H1 (cell line): Measurements from ENCODE around the gene DNAJC11. TPM values are rescaled to one million over a fixed set of nuclear protein-coding genes. Genes with fewer than 3 reads are reported as not detected.

Experiments
- CTCF ChIA-PET: fragments of 300-600 bp; sonication (Branson Sonifier 250); formaldehyde crosslinking; loops from one replicate; lab custom pipeline; 2021; ENCODE audit not compliant: partially characterized antibody; lab: Charles Lee
- POLR2A ChIA-PET: fragments of 300-600 bp; sonication (Branson Sonifier 250); formaldehyde crosslinking; loops from one replicate; lab custom pipeline; 2021; ENCODE audit warnings: inconsistent platforms; ENCODE audit not compliant: partially characterized antibody; lab: Charles Lee
- DNase-seq, 2 experiments: peaks; one replicate each; pipeline versions ENCODE4 v3.0.0 to v3.0.0-alpha.2; 2010 to 2022; ENCODE audit warnings: low spot score in 2 of 2, low read depth in 1 of 2, mixed read lengths in 1 of 2
- FAIRE-seq: peaks from 2 replicates; lab custom pipeline; 2011; peaks lifted over from hg19 to GRCh38; lab: Jason Lieb, UNC
- H2AFZ ChIP-seq: 2 replicates; pipeline ENCODE4 v1.8.1; 2012; ENCODE audit warnings: low read length, inconsistent platforms
- H2AK5ac ChIP-seq: 2 replicates; pipeline ENCODE4 v1.6.1; 2013; ENCODE audit warnings: low read depth, low read length
- H2BK120ac ChIP-seq: replicated peaks from 2 replicates; pipeline ENCODE3; 2013; ENCODE audit warnings: low read depth, low read length, inconsistent platforms
- H2BK12ac ChIP-seq: 2 replicates; pipeline ENCODE4 v1.6.1; 2013; ENCODE audit warnings: low read depth, low read length
- H2BK15ac ChIP-seq: 2 replicates; pipeline ENCODE4 v1.6.1; 2013; ENCODE audit warnings: low read length
- H2BK20ac ChIP-seq: 2 replicates; pipeline ENCODE4 v1.6.1; 2013; ENCODE audit warnings: low read length
- H2BK5ac ChIP-seq: 2 replicates; pipeline ENCODE4 v1.6.1; 2013; ENCODE audit warnings: low read depth, low read length
- H3K14ac ChIP-seq: 2 replicates; pipeline ENCODE4 v1.6.1; 2013; ENCODE audit warnings: inconsistent platforms; ENCODE audit not compliant: insufficient read length
- H3K18ac ChIP-seq: 2 replicates; pipeline ENCODE4 v1.6.1; 2013; ENCODE audit warnings: low read length; ENCODE audit errors: extremely low read depth
- H3K23ac ChIP-seq: 2 replicates; pipeline ENCODE4 v1.6.1; 2013; ENCODE audit warnings: inconsistent platforms; ENCODE audit not compliant: insufficient read length
- H3K23me2 ChIP-seq: 2 replicates; pipeline ENCODE4 v1.6.1; 2013; ENCODE audit warnings: low read depth, low read length
- H3K27ac ChIP-seq: 2 replicates; pipeline ENCODE4 v1.6.1; 2011; ENCODE audit warnings: low read depth, low read length, inconsistent platforms
- H3K27me3 ChIP-seq, 4 experiments: replicated peaks in 1 of 4; 1 replicate in 1 of 4; 2 replicates in 3 of 4; pipeline versions ENCODE4 v1.6.1 to v1.8.1; 2011 to 2013; ENCODE audit warnings: low read length in 3 of 4, mild to moderate bottlenecking in 3 of 4, inconsistent platforms in 2 of 4, mixed read lengths in 2 of 4, moderate library complexity in 1 of 4; ENCODE audit not compliant: control insufficient read depth in 3 of 4, insufficient read depth in 3 of 4; ENCODE audit errors: extremely low read depth in 1 of 4
- H3K36me3 ChIP-seq, 4 experiments: 2 replicates each; pipeline versions ENCODE4 v1.6.1 to v1.8.1; 2011 to 2013; ENCODE audit warnings: mild to moderate bottlenecking in 4 of 4, low read length in 3 of 4, moderate library complexity in 2 of 4, control low read depth in 1 of 4, inconsistent platforms in 1 of 4; ENCODE audit not compliant: insufficient read depth in 4 of 4, control insufficient read depth in 2 of 4
- H3K4ac ChIP-seq: replicated peaks from 2 replicates; pipeline ENCODE3; 2013; ENCODE audit warnings: low read length, low read depth, mixed read lengths, inconsistent platforms; ENCODE audit not compliant: insufficient read length
- H3K4me1 ChIP-seq, 4 experiments: replicated peaks in 1 of 4; 1 replicate in 1 of 4; 2 replicates in 3 of 4; pipeline versions ENCODE4 v1.6.1 to v1.8.1; 2011 to 2013; ENCODE audit warnings: low read length in 3 of 4, inconsistent platforms in 2 of 4, mixed read lengths in 1 of 4; ENCODE audit not compliant: insufficient read depth in 4 of 4, control insufficient read depth in 3 of 4
- H3K4me2 ChIP-seq, 2 experiments: 2 replicates each; pipeline versions ENCODE4 v1.6.1 to v1.8.1; 2011 to 2013; ENCODE audit warnings: low read depth in 2 of 2, low read length in 2 of 2, control low read depth in 1 of 2, inconsistent platforms in 1 of 2, mild to moderate bottlenecking in 1 of 2; ENCODE audit not compliant: insufficient read depth in 1 of 2
- H3K4me3 ChIP-seq, 4 experiments: fragments of 200-600, 300-600 bp in 1 of 4; sonication (generic), shearing (Covaris generic), sonication (Bioruptor Twin) in 1 of 4; 2 replicates each; pipeline versions ENCODE4 v1.5.1 to v1.8.1; 2011 to 2016; ENCODE audit warnings: low read length in 4 of 4, low read depth in 3 of 4, control low read depth in 2 of 4, inconsistent platforms in 2 of 4, mild to moderate bottlenecking in 2 of 4, mixed read lengths in 1 of 4, moderate library complexity in 1 of 4; ENCODE audit not compliant: insufficient read depth in 2 of 4; ENCODE audit errors: extremely low read depth in 1 of 4
- H3K56ac ChIP-seq: replicated peaks from 2 replicates; pipeline ENCODE3; 2013; ENCODE audit warnings: low read depth, mild to moderate bottlenecking, mixed read lengths, low read length, inconsistent platforms; ENCODE audit not compliant: insufficient read length
- H3K79me1 ChIP-seq: 2 replicates; pipeline ENCODE4 v1.6.1; 2013; ENCODE audit warnings: low read depth, low read length, control low read depth
- H3K79me2 ChIP-seq, 2 experiments: 2 replicates each; pipeline versions ENCODE4 v1.6.1 to v1.8.1; 2012 to 2013; ENCODE audit warnings: low read length in 2 of 2, mild to moderate bottlenecking in 2 of 2, inconsistent platforms in 1 of 2; ENCODE audit not compliant: insufficient read depth in 2 of 2, control insufficient read depth in 1 of 2
- H3K9ac ChIP-seq, 4 experiments: replicated peaks in 1 of 4; 1 replicate in 1 of 4; 2 replicates in 3 of 4; pipeline versions ENCODE4 v1.6.1 to v1.8.1; 2011 to 2013; ENCODE audit warnings: low read depth in 3 of 4, low read length in 3 of 4, control low read depth in 2 of 4, mild to moderate bottlenecking in 2 of 4, moderate library complexity in 2 of 4, inconsistent platforms in 1 of 4; ENCODE audit errors: extremely low read depth in 1 of 4
- H3K9me3 ChIP-seq, 2 experiments: 2 replicates each; pipeline versions ENCODE4 v1.6.1 to v1.8.1; 2012 to 2013; ENCODE audit warnings: mild to moderate bottlenecking in 2 of 2, moderate library complexity in 2 of 2, control low read depth in 1 of 2, inconsistent platforms in 1 of 2, low read depth in 1 of 2, low read length in 1 of 2, mixed read lengths in 1 of 2; ENCODE audit not compliant: insufficient read depth in 2 of 2
- H4K20me1 ChIP-seq, 2 experiments: replicated peaks in 1 of 2; 2 replicates each; pipeline versions ENCODE3 to v1.8.1; 2011 to 2013; ENCODE audit warnings: inconsistent platforms in 2 of 2, low read length in 2 of 2, mild to moderate bottlenecking in 1 of 2; ENCODE audit not compliant: insufficient read depth in 2 of 2, control insufficient read depth in 1 of 2
- H4K5ac ChIP-seq: 2 replicates; pipeline ENCODE4 v1.6.1; 2013; ENCODE audit warnings: low read length, low read depth, mixed read lengths, inconsistent platforms; ENCODE audit not compliant: insufficient read length
- H4K8ac ChIP-seq: 2 replicates; pipeline ENCODE4 v1.8.0; 2013; ENCODE audit warnings: mild to moderate bottlenecking, moderate library complexity, low read length, inconsistent platforms; ENCODE audit not compliant: insufficient read depth; ENCODE audit errors: extremely low read depth
- H4K91ac ChIP-seq: replicated peaks from 2 replicates; pipeline ENCODE3; 2013; ENCODE audit warnings: low read length, mixed read lengths, inconsistent platforms; ENCODE audit not compliant: insufficient read length
- CEBPB ChIP-seq: IDR thresholded peaks from 2 replicates; pipeline ENCODE4 v1.6.1; 2012; ENCODE audit warnings: low read depth, low read length
- CTCF ChIP-seq, 3 experiments: IDR thresholded peaks; 1 replicate in 2 of 3; 2 replicates in 1 of 3; pipeline versions ENCODE4 v1.5.1 to v1.6.1; 2011; ENCODE audit warnings: low read length in 3 of 3, mild to moderate bottlenecking in 3 of 3, inconsistent platforms in 2 of 3, low read depth in 1 of 3, moderate library complexity in 1 of 3; ENCODE audit not compliant: insufficient read depth in 1 of 3; ENCODE audit errors: control extremely low read depth in 1 of 3
- E2F6 ChIP-seq: IDR thresholded peaks from 2 replicates; pipeline ENCODE4 v1.6.1; 2012; ENCODE audit warnings: inconsistent platforms
- EGR1 ChIP-seq: IDR thresholded peaks from 2 replicates; pipeline ENCODE4 v1.6.1; 2011; ENCODE audit warnings: low read depth, low read length, borderline replicate concordance
- MAFK ChIP-seq: IDR thresholded peaks from 2 replicates; pipeline ENCODE4 v1.6.1; 2012; ENCODE audit warnings: low read depth, mild to moderate bottlenecking, improper control_type of control experiment, low read length
- RAD21 ChIP-seq, 2 experiments: IDR thresholded peaks in 1 of 2; conservative IDR thresholded peaks in 1 of 2; 2 replicates each; pipeline ENCODE4 v1.6.1; 2011; ENCODE audit warnings: low read depth in 2 of 2, low read length in 2 of 2, improper control_type of control experiment in 1 of 2, inconsistent platforms in 1 of 2, mild to moderate bottlenecking in 1 of 2, moderate library complexity in 1 of 2
- WGBS, 2 experiments: shearing (Covaris generic) in 1 of 2; methylation state at CpG; one replicate each; pipeline versions ENCODE4 v1.1.6 to v1.1.7; 2013 to 2015; ENCODE audit warnings: low lambda C conversion rate in 2 of 2, mixed read lengths in 2 of 2, inconsistent platforms in 1 of 2, low coverage in 1 of 2, missing lambda C conversion rate in 1 of 2; ENCODE audit not compliant: insufficient replicate concordance in 2 of 2, insufficient coverage in 1 of 2, insufficient read length in 1 of 2; ENCODE audit errors: extremely low coverage in 1 of 2, missing lambda C conversion rate in 1 of 2; 5-methylcytosine and 5-hydroxymethylcytosine counted together
- polyA plus RNA-seq, 7 experiments: library from polyadenylated mRNA; depleted of rRNA in 3 of 7; stranded (reverse) in 5 of 7; unstranded in 2 of 7; fragments of >200 nt in 5 of 7; fragments of 200-250 nt in 2 of 7; gene quantifications; 1 replicate in 5 of 7; 2 replicates in 1 of 7; 4 replicates in 1 of 7; pipeline versions ENCODE4 v1.2.1 to v1.2.3, GENCODE V29; 2011 to 2013; ENCODE audit warnings: missing spikeins in 2 of 7, mixed read lengths in 2 of 7
- total RNA-seq: library from RNA; stranded (reverse); fragmentation: NEBNext Ultra II Directional; extraction: Animal tissue kit (Norgen Biotek cat#: 25700); gene quantifications from 2 replicates; pipeline ENCODE4 v1.2.1, GENCODE V29; 2021

Gene DNAJC11
- total and polyA plus RNA-seq, 2 of the 8 experiments (the other 6 are each of a cell fraction or from before 2014, with no cell fraction given): 43.9 to 90.9 TPM

DNA sequence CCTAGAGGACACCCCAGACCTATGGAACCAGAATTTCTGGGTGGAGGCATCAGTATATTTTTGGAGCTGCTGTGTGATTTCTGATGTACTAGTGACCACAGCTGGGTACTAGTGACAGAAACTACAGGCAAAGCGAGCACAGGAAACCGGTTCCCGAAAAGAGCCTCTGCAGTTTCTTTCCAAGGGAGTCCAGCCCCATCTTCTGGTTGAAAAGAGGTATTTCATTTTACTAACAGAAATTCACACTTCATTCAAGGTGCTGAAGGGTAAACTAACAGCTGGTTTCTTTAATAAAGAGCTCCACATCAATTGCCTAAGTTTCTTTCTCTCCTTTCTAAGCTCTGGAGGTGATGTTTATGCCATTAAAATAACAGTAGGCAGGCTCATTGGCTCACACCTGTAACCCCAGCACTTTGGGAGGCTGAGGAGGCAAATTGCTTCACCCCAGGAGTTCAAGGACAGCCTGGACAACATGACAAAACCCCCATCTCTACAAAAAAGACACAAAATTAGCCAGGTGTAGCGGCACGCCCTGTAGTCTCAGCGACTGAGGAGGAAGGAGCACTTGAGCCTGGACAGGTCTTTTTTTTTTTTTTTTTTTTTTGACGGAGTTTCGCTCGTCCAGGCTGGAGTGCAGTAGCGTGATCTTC lies 55.0 kb downstream of the DNAJC11 start:
- Histone ChIP-seq H2BK20ac (no peak overlapping the region), H3K4me2 (no peak overlapping the region), H2BK15ac (no peak overlapping the region), H2BK12ac (no peak overlapping the region), H3K79me2 (no peaks in the 10 kb centered on the region), H4K91ac (no peak overlapping the region), H3K56ac (no peak overlapping the region), H4K8ac (no peak overlapping the region), H3K9me3 (no peaks in the 10 kb centered on the region), H3K27ac (no peak overlapping the region), H3K36me3 (peaks cover 10 to 40% (median 34%) of the 10 kb centered on the region in 4 experiments), H3K4ac (no peak overlapping the region), H3K4me1 (no peaks in the 10 kb centered on the region; a peak in 2 of 7 replicates), H4K20me1 (peaks cover 6 to 12% of the 10 kb centered on the region in 2 experiments), H3K9ac (no peak overlapping the region), H3K14ac (no peak overlapping the region), H2BK120ac (no peak overlapping the region), H3K79me1 (no peaks in the 10 kb centered on the region), H2AK5ac (no peak overlapping the region), H3K23me2 (no peaks in the 10 kb centered on the region), H3K27me3 (no peaks in the 10 kb centered on the region), H4K5ac (no peak overlapping the region), H3K18ac (no peak overlapping the region), H2AFZ (no peak overlapping the region), H2BK5ac (no peak overlapping the region), H3K23ac (no peak overlapping the region), H3K4me3 (no peak overlapping the region)
- POLR2A ChIA-PET: interaction anchor here (1.1 to 2.8 kb wide), 3 partner anchors 14 to 43 kb away, joined by 3 to 11 read pairs (median 11); partner anchors contain the start of gene KLHL21
- DNase-seq (no peak), FAIRE-seq (peak; percentile 52)
- CTCF ChIA-PET: interaction anchor here (0.6 to 5.4 kb wide), 24 partner anchors 8 to 499 kb away, joined by 3 to 48 read pairs (median 5); partner anchors contain the start of genes DNAJC11, KLHL21, NOL9 and TAS1R1
- WGBS, 2 experiments: 61% methylated on average over 4 of the region's 10 CpGs; no CpG with 5 or more reads in 1 of the 2 experiments
- TF ChIP-seq CTCF (IDR thresholded peaks at IDR 0.05; ENCODE audit: control extremely low read depth in 1 of 3, insufficient read depth in 1 of 3, low read depth in 1 of 3, low read length in 3 of 3) (peak in 2 of 3 experiments; percentile 48 to 54; a peak in 3 of 4 replicates), EGR1 (no peak), CEBPB (0 out of 2 replicates have a peak, but pooled peaks have one; percentile 7), E2F6 (no peak), RAD21 (IDR thresholded peaks at IDR 0.05 in 1 of 2, conservative IDR thresholded peaks at IDR 0.05 in 1 of 2; ENCODE audit: low read depth in 2 of 2, low read length in 2 of 2) (peak; percentile 75 to 79), MAFK (no peak)
